Subcutaneous adipose tissue (tissue), 4 donors: ENCODE results near the gene EGR4. TPM values are rescaled to one million over a fixed set of nuclear protein-coding genes. Genes with fewer than 3 reads are reported as not detected.

Source experiments
- total RNA-seq, 4 donors: library from RNA; depleted of rRNA; stranded (reverse); fragments of >200 nt; gene quantifications; one replicate each; pipeline ENCODE4 v1.1.0, GENCODE V29; 2016
- TF ChIP-seq, protein P1 (sequence below): fragments of 450-650 bp; IDR thresholded peaks from one replicate; pipeline ENCODE4 v1.5.1; 2016; ENCODE audit warnings: low read depth, mild to moderate bottlenecking, control low read depth, antibody characterized with exemption, moderate library complexity

EGR4 gene
- total RNA-seq, 4 donors from 2014 or later: not detected

DNA sequence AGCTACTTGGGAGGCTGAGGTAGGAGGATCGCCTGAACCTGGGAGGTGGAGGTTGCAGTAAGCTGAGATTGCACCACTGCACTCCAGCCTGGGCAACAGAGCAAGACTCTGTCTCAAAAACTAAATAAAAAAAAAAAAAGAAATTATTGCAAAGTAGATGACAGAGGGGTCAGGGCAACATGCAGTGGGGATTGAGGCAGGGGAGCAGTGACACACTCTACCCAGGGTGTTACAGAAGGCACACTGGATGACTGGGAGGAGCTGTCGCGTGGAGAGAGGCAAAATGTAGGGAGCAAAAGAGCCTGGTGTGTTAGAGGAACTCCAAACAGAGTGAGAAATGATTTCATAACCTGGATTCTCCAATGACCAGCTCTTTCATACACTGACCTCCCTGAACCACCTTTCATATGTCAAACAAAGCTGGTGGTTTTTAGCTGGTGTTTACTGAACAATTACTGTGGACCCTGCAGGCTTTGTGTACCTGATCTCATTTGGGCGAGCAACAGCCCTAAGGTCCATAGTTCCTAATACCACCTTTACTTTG, 31.2 kb downstream of the EGR4 start:
- TF ChIP-seq, protein P1, sequence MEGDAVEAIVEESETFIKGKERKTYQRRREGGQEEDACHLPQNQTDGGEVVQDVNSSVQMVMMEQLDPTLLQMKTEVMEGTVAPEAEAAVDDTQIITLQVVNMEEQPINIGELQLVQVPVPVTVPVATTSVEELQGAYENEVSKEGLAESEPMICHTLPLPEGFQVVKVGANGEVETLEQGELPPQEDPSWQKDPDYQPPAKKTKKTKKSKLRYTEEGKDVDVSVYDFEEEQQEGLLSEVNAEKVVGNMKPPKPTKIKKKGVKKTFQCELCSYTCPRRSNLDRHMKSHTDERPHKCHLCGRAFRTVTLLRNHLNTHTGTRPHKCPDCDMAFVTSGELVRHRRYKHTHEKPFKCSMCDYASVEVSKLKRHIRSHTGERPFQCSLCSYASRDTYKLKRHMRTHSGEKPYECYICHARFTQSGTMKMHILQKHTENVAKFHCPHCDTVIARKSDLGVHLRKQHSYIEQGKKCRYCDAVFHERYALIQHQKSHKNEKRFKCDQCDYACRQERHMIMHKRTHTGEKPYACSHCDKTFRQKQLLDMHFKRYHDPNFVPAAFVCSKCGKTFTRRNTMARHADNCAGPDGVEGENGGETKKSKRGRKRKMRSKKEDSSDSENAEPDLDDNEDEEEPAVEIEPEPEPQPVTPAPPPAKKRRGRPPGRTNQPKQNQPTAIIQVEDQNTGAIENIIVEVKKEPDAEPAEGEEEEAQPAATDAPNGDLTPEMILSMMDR: no peak

DNA sequence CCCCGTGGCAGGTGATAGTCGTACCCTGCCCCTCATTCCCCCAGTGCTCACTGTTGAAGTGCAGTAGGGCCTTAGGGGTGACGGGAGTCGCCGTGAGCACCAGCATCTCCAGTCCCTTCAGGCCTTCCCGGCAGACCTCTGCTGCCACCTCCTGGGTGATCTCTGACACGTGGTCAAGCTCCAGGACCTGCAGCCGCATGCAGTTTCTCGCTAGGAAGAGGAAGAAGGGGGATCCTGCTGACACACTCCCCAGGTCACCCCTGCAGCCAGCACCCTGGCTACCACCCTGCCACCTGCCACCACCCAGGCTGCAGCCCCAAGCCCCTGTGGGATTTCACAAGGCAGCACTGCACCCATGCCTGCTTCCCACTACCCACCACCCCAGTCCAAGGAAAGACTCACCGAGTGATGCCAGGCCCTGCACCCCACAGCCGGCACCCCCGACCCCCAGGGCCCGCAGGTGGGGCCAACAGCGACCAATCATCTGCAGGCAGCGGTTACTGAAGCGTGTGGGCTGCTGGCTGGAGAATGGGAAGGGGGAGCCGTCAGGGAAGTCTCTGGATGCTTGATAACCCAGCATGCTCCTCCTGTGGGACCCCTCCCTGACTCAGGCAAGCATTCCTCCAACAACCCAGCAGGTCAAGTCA, 32.9 kb downstream of the EGR4 start:
- TF ChIP-seq, protein P1: no peak

DNA sequence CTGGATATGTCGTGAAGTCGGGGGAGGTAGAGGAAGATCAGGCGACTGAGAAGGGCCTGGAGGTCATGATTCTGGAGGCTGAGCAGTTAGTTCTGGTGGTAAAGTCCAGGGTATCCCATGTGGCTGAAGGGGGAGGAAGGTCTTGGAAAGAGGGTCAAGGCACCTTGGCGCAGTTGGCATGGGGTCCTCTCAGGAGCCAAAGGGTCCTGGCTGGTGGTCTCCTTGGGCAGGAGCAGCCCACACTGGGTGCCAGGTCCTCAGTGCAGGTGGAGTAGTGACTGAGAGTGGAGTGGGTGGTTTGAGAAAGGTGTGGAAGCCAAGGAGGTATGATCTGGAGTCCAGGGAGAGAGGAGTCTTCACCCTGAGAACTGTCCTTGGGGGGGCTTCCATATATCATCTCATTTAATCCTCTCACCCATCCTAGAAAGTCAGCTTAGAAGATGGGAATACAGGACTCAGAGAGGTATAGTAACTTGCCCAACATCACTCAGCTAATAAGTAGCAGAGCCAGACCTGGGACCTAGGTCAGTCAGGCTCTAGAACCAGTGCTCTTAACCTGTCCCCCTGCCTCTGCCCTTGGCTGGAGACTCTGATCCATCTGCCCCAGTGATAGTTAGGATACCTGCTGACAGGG, 33.5 kb downstream of the EGR4 start:
- TF ChIP-seq, protein P1: no peak

DNA sequence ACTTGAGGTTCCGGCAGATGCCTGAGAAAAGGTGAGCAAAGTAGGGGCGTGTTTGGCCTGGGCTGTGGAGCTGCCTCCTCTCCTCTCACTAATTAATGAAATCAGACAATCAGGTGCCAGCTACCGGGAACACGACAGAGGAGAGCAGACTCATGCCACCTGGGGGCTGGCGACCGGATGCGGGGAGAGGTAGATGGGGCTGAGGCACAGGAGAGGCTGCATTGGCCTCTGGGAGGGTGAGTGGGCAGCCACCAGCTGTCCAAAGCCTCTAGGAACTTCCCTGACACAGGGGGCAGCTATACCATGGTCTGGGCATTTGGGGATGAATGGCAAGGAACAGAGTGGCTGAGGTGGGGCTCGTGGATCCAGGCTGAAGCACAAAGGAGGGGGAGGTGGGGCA, 34.1 kb downstream of the EGR4 start:
- TF ChIP-seq, protein P1: no peak

DNA sequence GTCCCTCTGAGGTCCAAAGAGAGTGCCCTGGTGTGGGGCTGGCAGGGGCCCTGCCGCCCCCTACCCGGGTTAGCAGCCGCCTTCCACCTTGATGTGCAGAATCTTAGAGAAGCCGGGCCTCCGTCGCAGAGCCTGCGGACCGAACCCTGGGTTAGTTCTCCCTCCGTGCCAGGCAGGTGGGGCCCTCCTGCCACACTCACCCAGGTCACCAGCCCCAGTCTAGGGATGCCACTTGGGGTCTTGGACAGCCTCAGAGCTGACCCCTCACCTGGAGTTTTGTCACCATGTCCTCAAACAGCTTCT, 34.5 kb downstream of the EGR4 start:
- TF ChIP-seq, protein P1: no peak

DNA sequence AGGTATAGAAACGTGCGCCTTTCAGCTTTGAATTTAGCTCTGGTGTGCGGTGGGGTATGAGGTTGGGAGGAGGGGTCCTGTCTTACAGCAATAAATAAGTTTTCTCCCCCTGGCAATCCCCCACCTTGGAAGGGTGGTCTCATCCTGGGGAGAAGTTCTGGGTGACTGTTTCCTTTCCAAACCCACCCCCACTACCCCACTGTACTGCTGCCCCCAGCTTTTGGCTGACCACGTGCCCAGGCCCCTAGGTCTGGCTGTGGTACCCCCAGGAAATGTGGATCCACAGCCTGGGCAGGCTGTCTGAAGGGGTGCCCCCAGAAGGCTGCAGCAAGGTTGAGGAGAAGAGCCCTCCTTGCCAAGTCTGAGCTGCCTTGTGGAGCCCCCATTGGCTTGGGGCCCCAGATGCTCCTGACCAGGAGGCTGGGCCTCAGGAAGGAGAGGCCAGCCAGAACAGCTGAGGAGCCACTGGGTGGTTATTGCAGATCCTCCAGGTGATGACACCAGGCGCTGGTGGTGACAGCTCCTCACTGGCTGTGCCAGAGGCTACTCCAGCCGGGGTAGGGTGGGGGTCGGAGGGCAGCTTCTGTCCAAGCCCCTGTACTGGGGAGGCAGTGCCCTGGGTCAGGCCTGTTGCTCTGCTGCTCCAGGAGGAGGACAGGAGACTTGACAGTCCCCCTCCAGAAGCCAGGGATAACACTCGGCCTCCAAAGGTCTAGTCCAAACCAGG, 35.0 kb downstream of the EGR4 start:
- TF ChIP-seq, protein P1: no peak

DNA sequence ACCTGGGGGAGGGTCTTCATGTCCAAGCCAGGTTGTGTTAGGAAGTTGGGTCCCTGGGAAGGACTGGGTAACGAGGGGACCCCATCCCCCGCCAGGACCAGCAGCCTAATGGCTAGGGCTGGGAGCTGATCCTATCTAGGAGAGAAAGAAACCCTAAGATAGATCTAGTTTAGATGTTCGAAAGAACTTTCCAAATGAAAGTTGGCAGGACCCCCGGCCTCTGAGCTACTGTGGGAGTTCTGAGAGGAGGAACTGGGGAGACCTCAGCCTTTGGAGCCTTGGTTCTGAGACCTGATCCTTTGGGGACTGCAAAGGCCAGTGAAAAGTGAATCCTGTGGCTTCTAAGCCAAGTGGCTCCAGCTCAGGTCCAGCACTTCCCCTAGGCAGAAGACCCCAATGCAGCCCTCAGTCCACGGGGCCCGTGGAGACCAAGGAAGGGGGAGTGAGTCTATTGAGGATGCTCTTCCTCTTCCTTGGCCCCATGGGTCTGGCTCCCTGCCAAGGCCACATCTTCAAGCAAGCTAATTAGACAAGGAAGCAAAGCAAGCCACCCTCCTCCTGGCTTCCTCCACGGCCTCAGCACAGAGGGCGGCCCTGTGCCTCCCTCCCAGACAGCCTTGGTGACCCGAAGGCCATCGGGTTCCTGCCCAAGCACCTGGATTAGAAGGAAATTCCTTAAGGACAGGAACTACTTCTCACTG, 35.8 kb downstream of the EGR4 start:
- TF ChIP-seq, protein P1: no peak
